ENCODE data around the gene DNAH2. TPM values are rescaled to one million over a fixed set of nuclear protein-coding genes. Genes with fewer than 3 reads are reported as not detected.

Gene DNAH2
- total RNA-seq, 2 experiments from 2014 or later: not detected

GRCh38 chr17:7677388-7678067, 40.0 kb upstream of the DNAH2 start:
- CTCF ChIA-PET (ENCODE audit: unreplicated experiment): no interaction called here
- POLR2A ChIA-PET: no interaction called here
- Histone ChIP-seq H3K9me2 (ENCODE audit: insufficient read depth, low read length) (no peaks in the 10 kb centered on the region), H3K4me2 (ENCODE audit: low read length) (no peak overlapping the region), H3K4me1 (ENCODE audit: insufficient read depth, low read length, poor library complexity, severe bottlenecking) (no peaks in the 10 kb centered on the region), H3K9me3 (ENCODE audit: low read length) (peaks cover 8% of the 10 kb centered on the region), H3K27ac (ENCODE audit: low read depth, low read length, poor library complexity, severe bottlenecking) (no peak overlapping the region), H4K20me1 (ENCODE audit: insufficient read depth, low read length) (no peaks in the 10 kb centered on the region), H2AFZ (ENCODE audit: low read length) (no peak overlapping the region), H3K4me3 (ENCODE audit: low read depth, low read length, poor library complexity, severe bottlenecking) (no peak overlapping the region), H3K79me2 (ENCODE audit: insufficient read depth, low read depth, low read length) (peaks cover 15% of the 10 kb centered on the region), H3K36me3 (ENCODE audit: insufficient read depth, low read length) (peaks cover 46% of the 10 kb centered on the region)
- intact Hi-C loops (cut with micrococcal nuclease; ENCODE audit: unreplicated experiment): no loop called here
- TF ChIP-seq CTCF (conservative IDR thresholded peaks at IDR 0.05; ENCODE audit: low read length): no peak
- no peak for TF ChIP-seq EZH2phosphoT487 (IDR thresholded peaks at IDR 0.05; ENCODE audit: borderline replicate concordance, low read depth, low read length)
- no peak for DNase-seq (ENCODE audit: low spot score)
- BruUV-seq (replicated peaks): no TSS peak

GRCh38 chr17:7684851-7685532, 32.6 kb upstream of the DNAH2 start:
- no peak for TF ChIP-seq CTCF (conservative IDR thresholded peaks at IDR 0.05; ENCODE audit: low read length)
- no peak for TF ChIP-seq EZH2phosphoT487 (IDR thresholded peaks at IDR 0.05; ENCODE audit: borderline replicate concordance, low read depth, low read length)
- Histone ChIP-seq H3K4me1 (ENCODE audit: insufficient read depth, low read length, poor library complexity, severe bottlenecking) (peaks cover 27% of the 10 kb centered on the region), H3K27ac (ENCODE audit: low read depth, low read length, poor library complexity, severe bottlenecking) (peak overlapping the region; percentile 93), H3K79me2 (ENCODE audit: insufficient read depth, low read depth, low read length) (peaks cover 71% of the 10 kb centered on the region), H3K36me3 (ENCODE audit: insufficient read depth, low read length) (peaks cover 42% of the 10 kb centered on the region), H2AFZ (ENCODE audit: low read length) (no peak overlapping the region), H3K9me3 (ENCODE audit: low read length) (no peaks in the 10 kb centered on the region), H3K4me3 (ENCODE audit: low read depth, low read length, poor library complexity, severe bottlenecking) (peak overlapping the region; percentile 92), H3K4me2 (ENCODE audit: low read length) (peak overlapping the region; percentile 86), H3K9me2 (ENCODE audit: insufficient read depth, low read length) (no peaks in the 10 kb centered on the region), H4K20me1 (ENCODE audit: insufficient read depth, low read length) (peaks cover 24% of the 10 kb centered on the region)
- intact Hi-C loops (cut with micrococcal nuclease; ENCODE audit: unreplicated experiment): loop anchor here (5.0 kb wide), 5 partner anchors 113 to 692 kb away; partner anchors contain the start of genes KCTD11 and KRABD2
- BruUV-seq (replicated peaks): no TSS peak
- POLR2A ChIA-PET: interaction anchor here (0.6 to 2.7 kb wide), 3 partner anchors 12 to 133 kb away, joined by 3 to 10 read pairs (median 5); partner anchors contain the start of gene SAT2
- no peak for DNase-seq (ENCODE audit: low spot score)
- CTCF ChIA-PET (ENCODE audit: unreplicated experiment): interaction anchor here (1.0 kb wide), 1 partner anchor 125 kb away, joined by 3 read pairs; no protein-coding TSS in a partner anchor
